ENCODE measurements around the gene KRTAP1-3. TPM values are rescaled to one million over a fixed set of nuclear protein-coding genes. Genes with fewer than 3 reads are reported as not detected.
"Not testable (repeated sequence)": the region's sequence is repeated elsewhere in the genome, so short reads cannot be mapped to it uniquely, and the experiment has no call there.

KRTAP1-3 gene
- total RNA-seq, 4 donors from 2014 or later, result not detected

DNA sequence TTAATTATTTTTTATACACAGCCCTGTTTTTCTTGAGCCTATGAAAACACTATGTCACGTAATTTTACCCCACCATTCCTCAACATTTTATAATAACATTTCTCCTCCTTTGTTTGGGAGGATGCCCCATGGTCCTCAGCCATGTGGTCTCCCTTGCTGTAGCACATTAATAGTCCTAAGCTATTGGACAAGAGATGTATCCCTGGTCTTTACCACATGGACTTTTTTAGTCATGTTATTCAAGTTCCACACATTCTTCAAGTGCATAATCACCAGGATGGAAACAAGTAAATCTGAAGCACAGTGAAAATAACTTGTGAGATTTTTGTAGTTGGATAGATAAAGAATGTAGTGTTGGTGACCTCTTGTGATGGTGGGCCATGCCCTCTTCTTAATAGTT, 27.3 kb upstream of the KRTAP1-3 start:
- Histone ChIP-seq H3K27ac (no peak overlapping the region), H3K4me1 (no peaks in the 10 kb centered on the region)

DNA sequence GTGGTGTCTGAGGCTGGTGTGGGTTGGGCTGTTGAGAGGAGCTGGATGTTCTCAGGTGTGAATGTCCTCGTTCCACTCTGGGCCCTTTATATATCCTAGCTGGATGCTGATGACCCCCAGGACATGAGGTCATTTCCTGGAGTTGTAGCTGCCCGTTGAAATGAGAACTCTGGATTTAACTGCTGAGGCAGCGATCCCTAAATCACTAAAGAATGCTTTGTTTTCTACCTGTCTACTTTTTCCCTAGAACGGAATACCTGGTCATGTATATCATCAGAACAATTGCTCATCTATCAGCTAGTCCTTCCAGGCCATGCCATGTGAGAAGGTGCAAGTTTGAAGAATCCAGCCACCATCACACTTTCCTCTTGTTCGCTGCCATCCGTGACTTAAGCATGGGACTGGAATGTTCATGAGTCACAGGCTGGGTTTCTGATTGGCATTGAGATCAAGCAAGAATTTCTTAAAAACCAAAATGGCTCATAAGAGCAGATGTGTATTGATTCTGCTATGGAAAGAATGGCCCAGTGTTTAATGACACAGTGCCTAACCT, 25.5 kb upstream of the KRTAP1-3 start, which contains the start of gene KRTAP2-3:
KRTAP2-3 (minus strand) TSS at position 63 of the 553 bp plus-strand sequence. CDS start 64 bp downstream, outside the sequence.
- Histone ChIP-seq H3K9me3 (no peaks in the 10 kb centered on the region), H3K27me3 (no peaks in the 10 kb centered on the region), H3K36me3 (no peaks in the 10 kb centered on the region), H3K4me1 (no peaks in the 10 kb centered on the region), H3K4me3 (no peak within 1 kb of the TSS), H3K27ac (no peak within 1 kb of the TSS)
- no peak for TF ChIP-seq POLR2A (IDR thresholded peaks at IDR 0.05)
- TF ChIP-seq, protein P1, sequence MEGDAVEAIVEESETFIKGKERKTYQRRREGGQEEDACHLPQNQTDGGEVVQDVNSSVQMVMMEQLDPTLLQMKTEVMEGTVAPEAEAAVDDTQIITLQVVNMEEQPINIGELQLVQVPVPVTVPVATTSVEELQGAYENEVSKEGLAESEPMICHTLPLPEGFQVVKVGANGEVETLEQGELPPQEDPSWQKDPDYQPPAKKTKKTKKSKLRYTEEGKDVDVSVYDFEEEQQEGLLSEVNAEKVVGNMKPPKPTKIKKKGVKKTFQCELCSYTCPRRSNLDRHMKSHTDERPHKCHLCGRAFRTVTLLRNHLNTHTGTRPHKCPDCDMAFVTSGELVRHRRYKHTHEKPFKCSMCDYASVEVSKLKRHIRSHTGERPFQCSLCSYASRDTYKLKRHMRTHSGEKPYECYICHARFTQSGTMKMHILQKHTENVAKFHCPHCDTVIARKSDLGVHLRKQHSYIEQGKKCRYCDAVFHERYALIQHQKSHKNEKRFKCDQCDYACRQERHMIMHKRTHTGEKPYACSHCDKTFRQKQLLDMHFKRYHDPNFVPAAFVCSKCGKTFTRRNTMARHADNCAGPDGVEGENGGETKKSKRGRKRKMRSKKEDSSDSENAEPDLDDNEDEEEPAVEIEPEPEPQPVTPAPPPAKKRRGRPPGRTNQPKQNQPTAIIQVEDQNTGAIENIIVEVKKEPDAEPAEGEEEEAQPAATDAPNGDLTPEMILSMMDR (IDR thresholded peaks at IDR 0.05), result no peak
- no peak for DNase-seq

More for the DNA sequence above, 27.3 kb upstream of the KRTAP1-3 start:
- H3K9me3 ChIP-seq, result no peaks in the 10 kb centered on the region
- no peak for DNase-seq
- H3K4me3 ChIP-seq, result no peak overlapping the region
- no peaks in the 10 kb centered on the region for H3K27me3 ChIP-seq
- no peaks in the 10 kb centered on the region for H3K36me3 ChIP-seq
- TF ChIP-seq, protein P1 (IDR thresholded peaks at IDR 0.05), result no peak
- no peak for TF ChIP-seq POLR2A (IDR thresholded peaks at IDR 0.05)

DNA sequence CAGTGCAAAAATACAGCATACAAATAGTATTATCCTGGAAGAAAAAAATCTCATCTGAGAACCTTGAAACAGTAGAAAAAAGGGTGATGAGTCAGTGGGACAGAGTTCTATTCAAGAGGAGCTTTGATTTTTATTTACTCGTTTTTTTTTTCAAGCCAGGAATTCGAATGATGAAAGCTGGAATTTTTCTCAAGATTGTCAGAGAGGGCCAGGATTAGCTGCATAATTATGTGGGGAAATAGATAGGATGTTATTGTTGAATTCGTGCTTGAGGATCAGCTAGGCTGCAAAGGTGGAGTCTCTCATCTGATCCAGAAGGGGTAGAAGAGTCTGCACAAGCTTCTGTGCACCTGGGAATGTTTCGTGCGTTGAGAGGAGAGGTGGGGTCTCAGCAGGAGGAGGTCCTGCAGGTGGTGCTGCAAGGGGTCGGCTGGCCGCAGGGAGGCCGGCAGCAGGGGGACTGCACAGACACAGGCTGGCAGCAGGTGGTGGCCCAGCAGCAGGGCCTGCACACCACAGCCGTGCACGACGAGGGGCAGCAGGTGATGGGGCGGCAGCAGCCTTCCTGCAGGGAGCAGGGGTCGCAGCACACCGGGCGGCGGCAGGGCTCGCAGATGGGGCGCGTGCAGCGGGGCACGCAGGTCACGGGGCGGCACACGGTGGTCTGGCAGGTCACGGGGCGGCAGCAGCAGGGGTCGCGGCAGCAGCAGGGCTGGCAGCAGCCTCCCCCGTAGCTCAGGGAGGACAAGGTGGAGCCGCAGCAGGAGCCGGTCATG, 24.8 kb upstream of the KRTAP1-3 start:
- not testable (repeated sequence) for H3K9me3 ChIP-seq, DNase-seq, H3K27ac ChIP-seq, H3K27me3 ChIP-seq, H3K4me3 ChIP-seq, H3K36me3 ChIP-seq, H3K4me1 ChIP-seq

DNA sequence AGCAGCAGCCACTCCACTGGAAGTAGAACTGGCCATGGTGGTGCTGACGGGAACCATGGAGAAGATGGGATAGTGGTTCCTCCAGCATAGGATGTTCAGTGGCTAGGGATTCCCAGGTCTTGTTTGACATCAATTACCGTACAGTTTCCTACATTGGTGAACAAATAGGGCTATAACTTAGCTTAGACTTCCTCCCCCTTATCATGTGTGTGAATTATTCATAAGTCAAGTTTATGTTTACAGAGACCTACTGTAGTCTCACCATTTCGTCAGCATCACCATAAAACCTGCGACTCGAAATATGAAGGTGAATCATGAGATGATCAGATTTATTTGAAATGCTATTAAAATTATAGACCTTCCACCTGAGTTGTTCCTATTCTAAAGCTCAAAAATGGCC, 24.1 kb upstream of the KRTAP1-3 start:
- Histone ChIP-seq H3K4me3 (no peak overlapping the region), H3K36me3 (no peaks in the 10 kb centered on the region), H3K4me1 (no peaks in the 10 kb centered on the region), H3K27me3 (no peaks in the 10 kb centered on the region), H3K27ac (no peak overlapping the region), H3K9me3 (no peaks in the 10 kb centered on the region)
- no peak for TF ChIP-seq POLR2A (IDR thresholded peaks at IDR 0.05)
- TF ChIP-seq, protein P1 (IDR thresholded peaks at IDR 0.05), result no peak
- no peak for DNase-seq

DNA sequence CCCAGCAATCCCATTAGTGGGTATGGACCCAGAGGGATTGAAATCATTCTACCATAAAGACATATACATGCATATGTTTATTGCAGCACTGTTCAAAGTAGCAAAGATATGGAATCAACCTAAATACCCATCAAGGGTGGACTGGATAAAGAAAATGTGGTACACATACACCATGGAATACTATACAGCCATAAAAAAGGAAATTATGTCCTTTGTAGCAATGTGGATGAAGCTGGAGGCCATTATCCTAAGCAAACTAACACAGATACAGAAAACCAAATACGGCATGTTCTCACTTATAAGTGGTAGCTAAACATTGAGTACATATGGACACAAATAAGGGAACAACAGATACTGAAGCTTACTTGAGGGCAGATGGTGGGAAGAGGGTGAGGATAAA, 22.9 kb upstream of the KRTAP1-3 start:
- DNase-seq, result no peak
- H3K27ac ChIP-seq, result no peak overlapping the region
- H3K27me3 ChIP-seq, result no peaks in the 10 kb centered on the region
- no peaks in the 10 kb centered on the region for H3K9me3 ChIP-seq
- TF ChIP-seq, protein P1 (IDR thresholded peaks at IDR 0.05), result no peak
- no peak for TF ChIP-seq POLR2A (IDR thresholded peaks at IDR 0.05)
- H3K36me3 ChIP-seq, result no peaks in the 10 kb centered on the region
- no peak overlapping the region for H3K4me3 ChIP-seq
- no peaks in the 10 kb centered on the region for H3K4me1 ChIP-seq

DNA sequence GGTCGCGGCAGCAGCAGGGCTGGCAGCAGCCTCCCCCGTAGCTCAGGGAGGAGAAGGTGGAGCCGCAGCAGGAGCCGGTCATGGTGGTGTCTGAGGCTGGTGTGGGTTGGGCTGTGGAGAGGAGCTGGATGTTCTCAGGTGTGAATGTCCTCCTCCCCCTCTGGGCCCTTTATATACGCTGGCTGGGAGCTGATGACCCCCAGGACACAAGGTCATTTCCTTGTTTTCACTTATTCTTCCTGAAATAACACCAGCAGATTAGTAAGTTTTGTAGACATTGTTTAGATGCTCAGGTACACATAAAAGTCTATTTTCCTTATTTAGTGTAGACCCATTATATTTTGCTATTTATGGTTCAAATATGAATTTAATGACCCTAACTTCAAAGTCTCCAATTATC, 20.5 kb upstream of the KRTAP1-3 start, which contains the start of gene KRTAP2-2:
KRTAP2-2 (minus strand) TSS at position 101 of the 400 bp plus-strand sequence; CDS start at position 82, 19 bp downstream.
- not testable (repeated sequence) for H3K4me3 ChIP-seq, H3K36me3 ChIP-seq, H3K27ac ChIP-seq, DNase-seq, H3K9me3 ChIP-seq, H3K4me1 ChIP-seq, H3K27me3 ChIP-seq

DNA sequence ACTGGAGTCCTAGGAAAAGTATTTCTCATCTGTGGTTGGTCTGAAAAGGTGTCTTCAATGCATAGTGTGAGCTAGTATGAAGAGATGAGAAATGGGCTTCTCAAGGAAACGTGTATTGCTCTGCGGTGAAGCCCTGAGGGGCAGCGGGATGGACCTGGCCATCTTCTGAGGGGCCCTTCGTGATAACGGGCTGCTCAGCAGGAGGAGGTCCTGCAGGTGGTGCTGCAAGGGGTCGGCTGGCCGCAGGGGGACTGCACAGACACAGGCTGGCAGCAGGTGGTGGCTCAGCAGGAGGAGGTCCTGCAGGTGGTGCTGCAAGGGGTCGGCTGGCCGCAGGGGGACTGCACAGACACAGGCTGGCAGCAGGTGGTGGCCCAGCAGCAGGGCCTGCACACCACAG, 19.9 kb upstream of the KRTAP1-3 start:
- DNase-seq, H3K9me3 ChIP-seq: not testable (repeated sequence)

More for the DNA sequence above, 19.9 kb upstream of the KRTAP1-3 start:
- H3K27ac ChIP-seq, H3K36me3 ChIP-seq, H3K4me3 ChIP-seq, H3K4me1 ChIP-seq, H3K27me3 ChIP-seq: not testable (repeated sequence)

Data from Peyer's patch (tissue), 4 donors.